ENCODE measurements around the gene ARID1A.

- TF ChIP-seq JUND (IDR thresholded peaks at IDR 0.05; ENCODE audit: low read length) (no peak), SIN3A (conservative IDR thresholded peaks at IDR 0.05 in 1 of 2, IDR thresholded peaks at IDR 0.05 in 1 of 2; ENCODE audit: low read depth in 1 of 2, low read length in 2 of 2) (no peak), JUN (IDR thresholded peaks at IDR 0.05; ENCODE audit: low read depth, low read length) (no peak), ZNF274 (IDR thresholded peaks at IDR 0.05; ENCODE audit: borderline replicate concordance, extremely low read depth, low read length) (no peak), GABPA (IDR thresholded peaks at IDR 0.05; ENCODE audit: borderline replicate concordance, insufficient read depth, low read length) (no peak), KDM1A (IDR thresholded peaks at IDR 0.05; ENCODE audit: borderline replicate concordance, low read length) (no peak), GTF2F1 (IDR thresholded peaks at IDR 0.05; ENCODE audit: borderline replicate concordance, low read depth, low read length) (no peak), EP300 (IDR thresholded peaks at IDR 0.05; ENCODE audit: borderline replicate concordance in 1 of 2, low read depth in 2 of 2, low read length in 2 of 2) (no peak), POLR2AphosphoS5 (IDR thresholded peaks at IDR 0.05; ENCODE audit: low read depth, low read length) (peak; percentile 35; the same call in 1 of the 2 replicates), EZH2 (IDR thresholded peaks at IDR 0.05; ENCODE audit: low read depth, low read length, severe bottlenecking) (no peak), SAP30 (IDR thresholded peaks at IDR 0.05; ENCODE audit: insufficient read depth, insufficient replicate concordance, low read length) (no peak)
- TF ChIP-seq, protein P1, sequence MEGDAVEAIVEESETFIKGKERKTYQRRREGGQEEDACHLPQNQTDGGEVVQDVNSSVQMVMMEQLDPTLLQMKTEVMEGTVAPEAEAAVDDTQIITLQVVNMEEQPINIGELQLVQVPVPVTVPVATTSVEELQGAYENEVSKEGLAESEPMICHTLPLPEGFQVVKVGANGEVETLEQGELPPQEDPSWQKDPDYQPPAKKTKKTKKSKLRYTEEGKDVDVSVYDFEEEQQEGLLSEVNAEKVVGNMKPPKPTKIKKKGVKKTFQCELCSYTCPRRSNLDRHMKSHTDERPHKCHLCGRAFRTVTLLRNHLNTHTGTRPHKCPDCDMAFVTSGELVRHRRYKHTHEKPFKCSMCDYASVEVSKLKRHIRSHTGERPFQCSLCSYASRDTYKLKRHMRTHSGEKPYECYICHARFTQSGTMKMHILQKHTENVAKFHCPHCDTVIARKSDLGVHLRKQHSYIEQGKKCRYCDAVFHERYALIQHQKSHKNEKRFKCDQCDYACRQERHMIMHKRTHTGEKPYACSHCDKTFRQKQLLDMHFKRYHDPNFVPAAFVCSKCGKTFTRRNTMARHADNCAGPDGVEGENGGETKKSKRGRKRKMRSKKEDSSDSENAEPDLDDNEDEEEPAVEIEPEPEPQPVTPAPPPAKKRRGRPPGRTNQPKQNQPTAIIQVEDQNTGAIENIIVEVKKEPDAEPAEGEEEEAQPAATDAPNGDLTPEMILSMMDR (IDR thresholded peaks at IDR 0.05; ENCODE audit: control extremely low read depth in 1 of 3, insufficient read depth in 1 of 3, low read depth in 1 of 3, low read length in 3 of 3) = no peak
These were observed 84.6 kb downstream of the ARID1A start for GRCh38 chr1:26780344-26780957.

Measured in H1 (cell line).